HEK293 (cell line): ENCODE measurements around the gene FKRP.

Source experiments
- CTCF ChIP-seq: fragments of 450-650 bp; formaldehyde crosslinking; IDR thresholded peaks from 2 replicates; pipeline ENCODE4 v1.5.1; 2016; ENCODE audit warnings: missing biosample characterization, missing genetic modification characterization
- GLIS1 ChIP-seq: fragments of 450-650 bp; formaldehyde crosslinking; IDR thresholded peaks from 2 replicates; pipeline ENCODE4 v1.5.1; 2016; ENCODE audit warnings: missing biosample characterization, missing genetic modification characterization
- HOXA7 ChIP-seq: sonication (generic); formaldehyde crosslinking; IDR thresholded peaks from 2 replicates; pipeline ENCODE4 v1.8.1; 2022; ENCODE audit warnings: missing genetic modification reagents, borderline replicate concordance
- KLF10 ChIP-seq: fragments of 450-650 bp; IDR thresholded peaks from 2 replicates; pipeline ENCODE4 v1.5.1; 2018; ENCODE audit warnings: missing biosample characterization, mild to moderate bottlenecking, missing genetic modification characterization
- YY1 ChIP-seq: fragments of 450-650 bp; formaldehyde crosslinking; IDR thresholded peaks from 2 replicates; pipeline ENCODE4 v1.5.1; 2018; ENCODE audit warnings: missing biosample characterization, missing genetic modification characterization
- ZBTB49 ChIP-seq: fragments of 450-650 bp; formaldehyde crosslinking; IDR thresholded peaks from 2 replicates; pipeline ENCODE4 v1.5.1; 2016; ENCODE audit warnings: missing biosample characterization, missing genetic modification characterization, low read depth
- ZEB2 ChIP-seq: fragments of 450-650 bp; formaldehyde crosslinking; IDR thresholded peaks from 2 replicates; pipeline ENCODE4 v1.5.1; 2016; ENCODE audit warnings: missing biosample characterization, missing genetic modification characterization
- ZNF148 ChIP-seq: fragments of 450-650 bp; formaldehyde crosslinking; IDR thresholded peaks from 2 replicates; pipeline ENCODE4 v1.5.0; 2017; ENCODE audit warnings: missing biosample characterization, missing genetic modification characterization, borderline replicate concordance
- ZNF24 ChIP-seq: fragments of 450-650 bp; formaldehyde crosslinking; IDR thresholded peaks from 2 replicates; pipeline ENCODE4 v1.5.1; 2016; ENCODE audit warnings: missing biosample characterization, missing genetic modification characterization
- ZNF529 ChIP-seq: fragments of 450-650 bp; formaldehyde crosslinking; IDR thresholded peaks from 2 replicates; pipeline ENCODE4 v1.5.1; 2017; ENCODE audit warnings: missing genetic modification characterization, missing biosample characterization; ENCODE audit not compliant: insufficient replicate concordance
- ZNF645 ChIP-seq: fragments of 450-650 bp; formaldehyde crosslinking; IDR thresholded peaks from 2 replicates; pipeline ENCODE4; 2016; ENCODE audit warnings: missing biosample characterization, missing genetic modification characterization
- ZNF76 ChIP-seq: fragments of 450-650 bp; formaldehyde crosslinking; IDR thresholded peaks from 2 replicates; pipeline ENCODE4; 2016; ENCODE audit warnings: low read depth, missing biosample characterization, missing genetic modification characterization, borderline replicate concordance
- ZSCAN18 ChIP-seq: fragments of 450-650 bp; formaldehyde crosslinking; IDR thresholded peaks from 2 replicates; pipeline ENCODE4 v1.5.1; 2016; ENCODE audit warnings: missing biosample characterization, missing genetic modification characterization
- ZSCAN4 ChIP-seq: fragments of 450-650 bp; formaldehyde crosslinking; IDR thresholded peaks from 2 replicates; pipeline ENCODE4 v1.5.1; 2017; ENCODE audit warnings: missing biosample characterization, missing genetic modification characterization

GRCh38 chr19:46724468-46724867 is 21.4 kb upstream of the FKRP start:
- TF ChIP-seq CTCF (tag by site-specific recombination) = no peak
- no peak for TF ChIP-seq ZSCAN4 (tag by site-specific recombination)
- no peak for TF ChIP-seq YY1 (tag by site-specific recombination)
- TF ChIP-seq ZNF529 = no peak
- TF ChIP-seq ZBTB49 (tag by site-specific recombination) = no peak
- TF ChIP-seq ZNF148 (tag by site-specific recombination) = no peak
- no peak for TF ChIP-seq ZNF76
- TF ChIP-seq ZNF645 (tag by site-specific recombination) = no peak
- no peak for TF ChIP-seq GLIS1 (tag by site-specific recombination)
- TF ChIP-seq ZSCAN18 (tag by site-specific recombination) = no peak
- no peak for TF ChIP-seq ZEB2 (tag by site-specific recombination)
- TF ChIP-seq KLF10 (tag by site-specific recombination) = no peak
- TF ChIP-seq HOXA7 (CRISPR knock-in tag) = no peak
- TF ChIP-seq ZNF24 (tag by site-specific recombination) = no peak
